ENCODE data around the gene SH3RF2.
A peak's percentile ranks its signal among the peaks of the same experiment; 100 is the strongest.

Gene SH3RF2

DNA sequence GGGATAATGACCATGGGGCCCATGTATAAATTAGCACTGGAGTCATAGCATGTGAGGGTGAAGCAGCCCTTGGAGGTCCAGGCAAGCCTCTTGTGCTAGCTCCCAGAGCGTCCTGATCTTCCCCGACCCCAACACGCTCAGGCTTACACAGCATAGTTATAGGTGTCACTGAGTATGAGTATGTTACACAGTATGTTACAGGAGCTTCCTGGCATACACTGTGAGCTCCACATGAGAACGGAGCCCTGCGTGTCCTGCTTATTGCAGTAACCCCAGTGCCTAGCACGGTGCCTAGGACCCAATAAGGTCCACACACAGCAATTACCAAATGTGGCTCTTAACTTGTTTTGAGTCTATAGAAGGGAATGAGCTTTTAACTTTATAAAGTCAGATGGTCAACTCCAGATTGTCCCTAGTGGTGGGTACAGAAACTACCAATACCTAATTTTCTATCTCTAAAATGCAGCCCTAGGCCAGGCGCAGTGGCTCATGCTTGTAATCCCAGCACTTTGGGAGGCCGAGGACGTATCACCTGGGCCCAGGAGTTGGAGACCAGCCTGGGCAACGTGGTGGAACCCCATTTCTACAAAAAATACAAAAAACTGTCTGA lies 104.9 kb downstream of the SH3RF2 start:
- no peak overlapping the region for H3K4me3 ChIP-seq (ENCODE audit: low read depth in 1 of 2, low read length in 2 of 2)
- DNase-seq (no peak), ATAC-seq (ENCODE audit: insufficient read depth, low read depth) (peak; percentile 66)
- no peaks in the 10 kb centered on the region for H3K4me1 ChIP-seq (ENCODE audit: insufficient read depth, low read length)
- no peaks in the 10 kb centered on the region for H3K36me3 ChIP-seq (ENCODE audit: insufficient read depth, low read length)
- no peaks in the 10 kb centered on the region for H3K9me3 ChIP-seq (ENCODE audit: insufficient read depth, low read length, severe bottlenecking)
- no peak overlapping the region for H3K27ac ChIP-seq (ENCODE audit: low read length)
- no peak overlapping the region for H3K9ac ChIP-seq (ENCODE audit: low read depth, low read length)
- TF ChIP-seq, protein P1, sequence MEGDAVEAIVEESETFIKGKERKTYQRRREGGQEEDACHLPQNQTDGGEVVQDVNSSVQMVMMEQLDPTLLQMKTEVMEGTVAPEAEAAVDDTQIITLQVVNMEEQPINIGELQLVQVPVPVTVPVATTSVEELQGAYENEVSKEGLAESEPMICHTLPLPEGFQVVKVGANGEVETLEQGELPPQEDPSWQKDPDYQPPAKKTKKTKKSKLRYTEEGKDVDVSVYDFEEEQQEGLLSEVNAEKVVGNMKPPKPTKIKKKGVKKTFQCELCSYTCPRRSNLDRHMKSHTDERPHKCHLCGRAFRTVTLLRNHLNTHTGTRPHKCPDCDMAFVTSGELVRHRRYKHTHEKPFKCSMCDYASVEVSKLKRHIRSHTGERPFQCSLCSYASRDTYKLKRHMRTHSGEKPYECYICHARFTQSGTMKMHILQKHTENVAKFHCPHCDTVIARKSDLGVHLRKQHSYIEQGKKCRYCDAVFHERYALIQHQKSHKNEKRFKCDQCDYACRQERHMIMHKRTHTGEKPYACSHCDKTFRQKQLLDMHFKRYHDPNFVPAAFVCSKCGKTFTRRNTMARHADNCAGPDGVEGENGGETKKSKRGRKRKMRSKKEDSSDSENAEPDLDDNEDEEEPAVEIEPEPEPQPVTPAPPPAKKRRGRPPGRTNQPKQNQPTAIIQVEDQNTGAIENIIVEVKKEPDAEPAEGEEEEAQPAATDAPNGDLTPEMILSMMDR (IDR thresholded peaks at IDR 0.05; ENCODE audit: borderline replicate concordance, extremely low read depth, low read length, poor library complexity, severe bottlenecking), result peak; percentile 51
- TF ChIP-seq EZH2 (IDR thresholded peaks at IDR 0.05; ENCODE audit: borderline replicate concordance, low read depth, low read length, severe bottlenecking), result no peak
- H2AFZ ChIP-seq (ENCODE audit: low read depth, low read length), result no peak overlapping the region
- no peaks in the 10 kb centered on the region for H3K79me2 ChIP-seq (ENCODE audit: insufficient read depth, low read length)
- no peaks in the 10 kb centered on the region for H3K27me3 ChIP-seq (ENCODE audit: insufficient read depth, low read length, poor library complexity)
- H3K4me2 ChIP-seq (ENCODE audit: insufficient read depth, low read length), result no peak overlapping the region
- H4K20me1 ChIP-seq (ENCODE audit: insufficient read depth, low read length), result no peaks in the 10 kb centered on the region

DNA sequence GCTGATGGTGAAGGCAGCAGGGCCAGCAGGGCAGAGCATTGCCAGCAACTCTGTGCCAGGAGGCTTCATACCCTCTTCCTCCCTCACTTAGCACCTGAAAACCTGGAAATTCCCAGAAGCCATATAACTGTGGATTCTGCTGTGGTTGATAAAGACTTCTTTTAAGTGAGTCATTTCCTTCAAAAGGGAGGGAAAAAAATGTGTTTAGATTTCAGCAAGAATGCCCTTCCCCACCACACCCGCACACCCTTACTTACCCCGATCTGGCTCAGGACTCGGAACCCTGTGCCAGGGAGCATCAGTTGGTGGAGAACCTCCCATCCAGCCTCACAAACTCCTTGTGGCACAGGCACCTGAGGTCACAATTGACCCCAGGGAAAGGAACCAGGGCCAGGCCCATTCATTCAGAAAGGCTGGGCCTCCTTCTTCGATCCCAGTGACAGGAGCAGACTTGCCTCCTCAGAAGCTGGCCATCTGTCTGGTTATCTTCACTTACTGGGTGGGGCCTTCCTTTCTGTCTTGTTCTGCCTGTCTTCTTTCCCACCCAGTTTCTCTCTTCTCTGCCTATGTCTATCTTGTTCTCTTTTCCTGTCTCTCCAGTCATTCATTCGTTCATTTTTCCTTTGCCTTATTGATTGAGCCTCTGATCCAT lies 106.4 kb downstream of the SH3RF2 start:
- H3K4me2 ChIP-seq (ENCODE audit: insufficient read depth, low read length), result no peak overlapping the region
- TF ChIP-seq, protein P1 (IDR thresholded peaks at IDR 0.05; ENCODE audit: borderline replicate concordance, extremely low read depth, low read length, poor library complexity, severe bottlenecking), result no peak
- no peak for TF ChIP-seq EZH2 (IDR thresholded peaks at IDR 0.05; ENCODE audit: borderline replicate concordance, low read depth, low read length, severe bottlenecking)
- H3K9ac ChIP-seq (ENCODE audit: low read depth, low read length), result no peak overlapping the region
- H4K20me1 ChIP-seq (ENCODE audit: insufficient read depth, low read length), result no peaks in the 10 kb centered on the region
- H3K4me3 ChIP-seq (ENCODE audit: low read depth in 1 of 2, low read length in 2 of 2), result no peak overlapping the region
- H3K79me2 ChIP-seq (ENCODE audit: insufficient read depth, low read length), result no peaks in the 10 kb centered on the region
- no peaks in the 10 kb centered on the region for H3K9me3 ChIP-seq (ENCODE audit: insufficient read depth, low read length, severe bottlenecking)
- ATAC-seq (ENCODE audit: insufficient read depth, low read depth) (no peak), DNase-seq (no peak)
- H3K27me3 ChIP-seq (ENCODE audit: insufficient read depth, low read length, poor library complexity), result peaks cover 6% of the 10 kb centered on the region
- no peak overlapping the region for H3K27ac ChIP-seq (ENCODE audit: low read length)
- no peaks in the 10 kb centered on the region for H3K4me1 ChIP-seq (ENCODE audit: insufficient read depth, low read length)
- H3K36me3 ChIP-seq (ENCODE audit: insufficient read depth, low read length), result no peaks in the 10 kb centered on the region
- no peak overlapping the region for H2AFZ ChIP-seq (ENCODE audit: low read depth, low read length)

DNA sequence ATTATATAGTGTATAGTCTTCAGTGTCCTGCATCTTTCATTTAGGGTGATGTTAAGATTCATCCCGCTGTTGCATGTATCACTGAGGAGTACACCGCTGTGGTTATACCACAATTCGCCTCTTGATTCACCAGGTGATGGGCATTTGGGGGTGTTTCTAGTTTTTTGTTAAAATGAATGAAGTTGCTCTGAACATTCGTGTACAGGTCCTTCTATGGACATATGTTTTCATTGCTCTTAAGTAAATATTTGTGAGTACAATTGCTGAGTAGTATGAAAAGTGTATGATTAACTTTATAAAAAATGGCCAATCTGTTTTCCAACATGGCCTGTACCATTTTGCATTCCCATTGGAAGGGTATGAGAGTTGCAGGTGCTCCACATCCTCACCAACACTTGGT lies 107.3 kb downstream of the SH3RF2 start:
- no peak overlapping the region for H3K27ac ChIP-seq (ENCODE audit: low read length)
- ATAC-seq (ENCODE audit: insufficient read depth, low read depth), result no peak
- H3K36me3 ChIP-seq (ENCODE audit: insufficient read depth, low read length), result no peaks in the 10 kb centered on the region
- no peak for DNase-seq
- no peaks in the 10 kb centered on the region for H3K9me3 ChIP-seq (ENCODE audit: insufficient read depth, low read length, severe bottlenecking)
- TF ChIP-seq, protein P1 (IDR thresholded peaks at IDR 0.05; ENCODE audit: borderline replicate concordance, extremely low read depth, low read length, poor library complexity, severe bottlenecking), result no peak
- no peak for TF ChIP-seq EZH2 (IDR thresholded peaks at IDR 0.05; ENCODE audit: borderline replicate concordance, low read depth, low read length, severe bottlenecking)
- H4K20me1 ChIP-seq (ENCODE audit: insufficient read depth, low read length), result no peaks in the 10 kb centered on the region
- no peaks in the 10 kb centered on the region for H3K4me1 ChIP-seq (ENCODE audit: insufficient read depth, low read length)
- no peak overlapping the region for H3K4me3 ChIP-seq (ENCODE audit: low read depth in 1 of 2, low read length in 2 of 2)
- no peak overlapping the region for H3K9ac ChIP-seq (ENCODE audit: low read depth, low read length)
- no peaks in the 10 kb centered on the region for H3K79me2 ChIP-seq (ENCODE audit: insufficient read depth, low read length)
- peaks cover 7% of the 10 kb centered on the region for H3K27me3 ChIP-seq (ENCODE audit: insufficient read depth, low read length, poor library complexity)
- H3K4me2 ChIP-seq (ENCODE audit: insufficient read depth, low read length), result no peak overlapping the region
- H2AFZ ChIP-seq (ENCODE audit: low read depth, low read length), result no peak overlapping the region

Data from DND-41 (cell line).